ENCODE data around the gene KIAA1191.
A peak's percentile ranks its signal among the peaks of the same experiment; 100 is the strongest.

KIAA1191 gene

GRCh38 chr5:176387384-176387925, 25.9 kb upstream of the KIAA1191 start:
- no CpG with 5 or more reads among the region's 8 CpGs for whole genome bisulfite sequencing (ENCODE audit: extremely low coverage, insufficient coverage, insufficient read length)
- no peak overlapping the region for H4K8ac ChIP-seq (ENCODE audit: low read depth, low read length)
- peaks cover 9% of the 10 kb centered on the region for H3K79me1 ChIP-seq (ENCODE audit: low read length)

GRCh38 chr5:176386491-176386890, 24.9 kb upstream of the KIAA1191 start:
- no peak overlapping the region for H3K4me2 ChIP-seq (ENCODE audit: low read length)
- peaks cover 37 to 49% of the 10 kb centered on the region in 2 experiments for H3K36me3 ChIP-seq (ENCODE audit: control insufficient read depth in 1 of 2, insufficient read depth in 2 of 2, low read length in 2 of 2)
- no peak overlapping the region for H2AK5ac ChIP-seq (ENCODE audit: low read length)
- no peak overlapping the region for H3K4me3 ChIP-seq (ENCODE audit: low read depth, low read length)
- H3K4ac ChIP-seq (ENCODE audit: low read depth, low read length): no peak overlapping the region
- no peak for DNase-seq
- H4K12ac ChIP-seq (ENCODE audit: low read depth, low read length): no peak overlapping the region
- no peak overlapping the region for H3K14ac ChIP-seq (ENCODE audit: low read length)
- peaks cover 0 to 7% of the 10 kb centered on the region in 2 experiments for H3K4me1 ChIP-seq (ENCODE audit: control insufficient read depth in 1 of 2, insufficient read depth in 2 of 2, low read length in 2 of 2)
- H3K18ac ChIP-seq (ENCODE audit: low read length): no peak overlapping the region
- no peak overlapping the region for H4K91ac ChIP-seq (ENCODE audit: low read depth, low read length)
- H2BK120ac ChIP-seq (ENCODE audit: insufficient read depth, low read length, poor library complexity): no peak overlapping the region
- no peak overlapping the region for H2BK12ac ChIP-seq (ENCODE audit: low read length)
- no peak overlapping the region for H2AFZ ChIP-seq (ENCODE audit: insufficient read depth, low read length, poor library complexity)
- whole genome bisulfite sequencing (ENCODE audit: extremely low coverage, insufficient coverage, insufficient read length): no CpG with 5 or more reads among the region's 1 CpG
- peaks cover 11% of the 10 kb centered on the region for H3K79me2 ChIP-seq (ENCODE audit: control insufficient read depth, insufficient read depth, low read length, poor library complexity)
- no peak overlapping the region for H3K27ac ChIP-seq (ENCODE audit: low read depth, low read length)
- no peak overlapping the region for H4K8ac ChIP-seq (ENCODE audit: low read depth, low read length)
- H2BK5ac ChIP-seq (ENCODE audit: low read depth, low read length, poor library complexity): no peak overlapping the region
- peaks cover 9% of the 10 kb centered on the region for H3K79me1 ChIP-seq (ENCODE audit: low read length)
- no peak overlapping the region for H3K23ac ChIP-seq (ENCODE audit: low read length)
- no peaks in the 10 kb centered on the region for H3K27me3 ChIP-seq (ENCODE audit: insufficient read depth, low read length)
- H3K9me3 ChIP-seq (ENCODE audit: insufficient read depth, low read depth, low read length): peaks cover 5% of the 10 kb centered on the region
- H3K9ac ChIP-seq (ENCODE audit: low read length): no peak overlapping the region

More at GRCh38 chr5:176387384-176387925, 25.9 kb upstream of the KIAA1191 start:
- H3K79me2 ChIP-seq (ENCODE audit: control insufficient read depth, insufficient read depth, low read length, poor library complexity): peaks cover 11% of the 10 kb centered on the region
- no peak overlapping the region for H2BK120ac ChIP-seq (ENCODE audit: insufficient read depth, low read length, poor library complexity)
- no peak overlapping the region for H2AK5ac ChIP-seq (ENCODE audit: low read length)
- no peak overlapping the region for H2BK5ac ChIP-seq (ENCODE audit: low read depth, low read length, poor library complexity)
- H3K27ac ChIP-seq (ENCODE audit: low read depth, low read length): no peak overlapping the region
- H3K4ac ChIP-seq (ENCODE audit: low read depth, low read length): peak overlapping the region; percentile 85
- H4K91ac ChIP-seq (ENCODE audit: low read depth, low read length): peak overlapping the region; percentile 29
- H2BK12ac ChIP-seq (ENCODE audit: low read length): no peak overlapping the region
- H3K9me3 ChIP-seq (ENCODE audit: insufficient read depth, low read depth, low read length): no peaks in the 10 kb centered on the region
- DNase-seq: no peak
- no peak overlapping the region for H4K12ac ChIP-seq (ENCODE audit: low read depth, low read length)
- H3K4me2 ChIP-seq (ENCODE audit: low read length): peak overlapping the region; percentile 56
- H3K36me3 ChIP-seq (ENCODE audit: control insufficient read depth in 1 of 2, insufficient read depth in 2 of 2, low read length in 2 of 2): peaks cover 36 to 51% of the 10 kb centered on the region in 2 experiments
- H3K27me3 ChIP-seq (ENCODE audit: insufficient read depth, low read length): no peaks in the 10 kb centered on the region
- H3K23ac ChIP-seq (ENCODE audit: low read length): no peak overlapping the region
- no peak overlapping the region for H3K18ac ChIP-seq (ENCODE audit: low read length)
- no peak overlapping the region for H2AFZ ChIP-seq (ENCODE audit: insufficient read depth, low read length, poor library complexity)
- H3K4me1 ChIP-seq (ENCODE audit: control insufficient read depth in 1 of 2, insufficient read depth in 2 of 2, low read length in 2 of 2): peaks cover 0 to 7% of the 10 kb centered on the region in 2 experiments
- no peak overlapping the region for H3K4me3 ChIP-seq (ENCODE audit: low read depth, low read length)
- peak overlapping the region; percentile 67 for H3K9ac ChIP-seq (ENCODE audit: low read length)
- no peak overlapping the region for H3K14ac ChIP-seq (ENCODE audit: low read length)

GRCh38 chr5:176384991-176385390, 23.4 kb upstream of the KIAA1191 start:
- Histone ChIP-seq H3K23ac (ENCODE audit: low read length) (no peak overlapping the region), H2BK12ac (ENCODE audit: low read length) (no peak overlapping the region), H3K4me2 (ENCODE audit: low read length) (no peak overlapping the region), H3K27ac (ENCODE audit: low read depth, low read length) (no peak overlapping the region), H3K18ac (ENCODE audit: low read length) (no peak overlapping the region), H2BK5ac (ENCODE audit: low read depth, low read length, poor library complexity) (no peak overlapping the region), H4K12ac (ENCODE audit: low read depth, low read length) (no peak overlapping the region), H3K4me1 (ENCODE audit: control insufficient read depth in 1 of 2, insufficient read depth in 2 of 2, low read length in 2 of 2) (peaks cover 0 to 7% of the 10 kb centered on the region in 2 experiments), H3K79me2 (ENCODE audit: control insufficient read depth, insufficient read depth, low read length, poor library complexity) (peaks cover 11% of the 10 kb centered on the region), H3K36me3 (ENCODE audit: control insufficient read depth in 1 of 2, insufficient read depth in 2 of 2, low read length in 2 of 2) (peaks cover 32 to 42% of the 10 kb centered on the region in 2 experiments), H2AFZ (ENCODE audit: insufficient read depth, low read length, poor library complexity) (no peak overlapping the region), H3K4ac (ENCODE audit: low read depth, low read length) (no peak overlapping the region), H4K8ac (ENCODE audit: low read depth, low read length) (no peak overlapping the region), H4K91ac (ENCODE audit: low read depth, low read length) (no peak overlapping the region), H3K9me3 (ENCODE audit: insufficient read depth, low read depth, low read length) (peaks cover 5% of the 10 kb centered on the region), H3K9ac (ENCODE audit: low read length) (no peak overlapping the region), H2AK5ac (ENCODE audit: low read length) (no peak overlapping the region), H3K14ac (ENCODE audit: low read length) (no peak overlapping the region), H3K79me1 (ENCODE audit: low read length) (peaks cover 9% of the 10 kb centered on the region), H3K27me3 (ENCODE audit: insufficient read depth, low read length) (no peaks in the 10 kb centered on the region), H3K4me3 (ENCODE audit: low read depth, low read length) (no peak overlapping the region), H2BK120ac (ENCODE audit: insufficient read depth, low read length, poor library complexity) (no peak overlapping the region)
- no peak for DNase-seq
- no CpG with 5 or more reads among the region's 12 CpGs for WGBS (ENCODE audit: extremely low coverage, insufficient coverage, insufficient read length)

- H4K8ac ChIP-seq (ENCODE audit: low read depth, low read length): no peak overlapping the region
- H3K4me1 ChIP-seq (ENCODE audit: control insufficient read depth in 1 of 2, insufficient read depth in 2 of 2, low read length in 2 of 2): peaks cover 0 to 5% of the 10 kb centered on the region in 2 experiments
- no peak overlapping the region for H3K14ac ChIP-seq (ENCODE audit: low read length)
- no peak overlapping the region for H4K12ac ChIP-seq (ENCODE audit: low read depth, low read length)
- H3K4ac ChIP-seq (ENCODE audit: low read depth, low read length): no peak overlapping the region
- H3K9ac ChIP-seq (ENCODE audit: low read length): no peak overlapping the region
- no peak overlapping the region for H2AK5ac ChIP-seq (ENCODE audit: low read length)
- H3K79me2 ChIP-seq (ENCODE audit: control insufficient read depth, insufficient read depth, low read length, poor library complexity): peaks cover 11% of the 10 kb centered on the region
- H3K9me3 ChIP-seq (ENCODE audit: insufficient read depth, low read depth, low read length): peaks cover 5% of the 10 kb centered on the region
- H3K4me3 ChIP-seq (ENCODE audit: low read depth, low read length): no peak overlapping the region
- H3K23ac ChIP-seq (ENCODE audit: low read length): no peak overlapping the region
- no peak overlapping the region for H2BK12ac ChIP-seq (ENCODE audit: low read length)
- peaks cover 32 to 42% of the 10 kb centered on the region in 2 experiments for H3K36me3 ChIP-seq (ENCODE audit: control insufficient read depth in 1 of 2, insufficient read depth in 2 of 2, low read length in 2 of 2)
- peaks cover 9% of the 10 kb centered on the region for H3K79me1 ChIP-seq (ENCODE audit: low read length)
- WGBS (ENCODE audit: extremely low coverage, insufficient coverage, insufficient read length): no CpG with 5 or more reads among the region's 8 CpGs
- H3K27me3 ChIP-seq (ENCODE audit: insufficient read depth, low read length): no peaks in the 10 kb centered on the region
- no peak overlapping the region for H2BK5ac ChIP-seq (ENCODE audit: low read depth, low read length, poor library complexity)
- H4K91ac ChIP-seq (ENCODE audit: low read depth, low read length): no peak overlapping the region
- H3K4me2 ChIP-seq (ENCODE audit: low read length): no peak overlapping the region
- no peak overlapping the region for H2AFZ ChIP-seq (ENCODE audit: insufficient read depth, low read length, poor library complexity)
- no peak overlapping the region for H3K18ac ChIP-seq (ENCODE audit: low read length)
- H2BK120ac ChIP-seq (ENCODE audit: insufficient read depth, low read length, poor library complexity): no peak overlapping the region
- DNase-seq: no peak
- no peak overlapping the region for H3K27ac ChIP-seq (ENCODE audit: low read depth, low read length)
Measured at GRCh38 chr5:176384366-176384930, 22.9 kb upstream of the KIAA1191 start.

All from trophoblast cell (in vitro differentiated cells and primary cell).